ENCODE results near the gene NGLY1.

The NGLY1 gene

DNA sequence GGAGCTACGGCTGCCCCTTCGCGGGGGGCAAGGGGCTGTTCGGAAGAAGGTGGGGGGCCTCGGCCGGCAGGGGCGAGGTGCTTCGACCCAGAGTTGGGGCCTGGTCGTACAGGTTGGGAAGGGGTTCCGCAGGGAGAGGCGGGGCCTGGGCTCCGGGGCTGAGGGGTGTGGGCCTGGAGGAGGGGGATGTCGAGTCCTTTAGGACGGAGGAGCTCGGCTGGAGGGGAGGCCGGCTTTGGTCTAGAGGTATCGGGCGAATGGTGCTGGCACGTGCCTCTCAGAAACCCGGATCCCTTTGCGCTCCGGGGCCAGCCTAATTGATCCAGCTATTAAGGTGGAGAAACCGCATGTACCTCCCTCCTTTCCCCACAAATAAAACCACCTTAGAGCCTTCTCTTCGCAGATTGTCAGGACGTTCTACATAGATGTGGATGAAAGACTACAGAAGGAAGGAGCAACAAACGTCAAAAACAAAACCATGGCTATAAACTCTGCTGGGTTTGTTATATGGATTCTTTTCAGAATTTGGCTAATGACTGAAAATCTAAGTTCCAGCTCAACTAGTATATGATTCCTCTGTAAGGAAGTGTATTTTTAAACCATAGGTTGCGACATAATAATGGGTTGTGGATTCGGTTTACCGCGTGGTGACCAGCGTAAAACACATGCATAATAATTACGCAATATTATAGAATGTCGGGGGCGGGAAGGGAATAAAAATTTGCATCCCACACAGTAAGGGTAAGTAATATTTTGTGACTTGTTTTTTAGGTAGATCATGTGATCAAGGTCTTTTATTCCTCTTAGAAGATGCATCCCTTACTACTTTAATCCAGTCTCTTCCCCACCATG is 644 bp upstream of the NGLY1 start:
- H3K4me3 ChIP-seq (ENCODE audit: extremely low read depth, insufficient read depth, low read length, poor library complexity, severe bottlenecking), result peak overlapping the region; percentile 58
- H3K27ac ChIP-seq (ENCODE audit: low read depth, low read length, severe bottlenecking), result no peak overlapping the region
- 20 to 29% methylated on average over 17 to 20 of the region's 34 CpGs for WGBS, 2 experiments (ENCODE audit: insufficient coverage in 2 of 2)
- no peaks in the 10 kb centered on the region for H3K4me1 ChIP-seq (ENCODE audit: control insufficient read depth, insufficient read depth, low read length, poor library complexity, severe bottlenecking)
- H3K36me3 ChIP-seq (ENCODE audit: control insufficient read depth, insufficient read depth, low read length), result no peaks in the 10 kb centered on the region
- no peaks in the 10 kb centered on the region for H3K9me3 ChIP-seq (ENCODE audit: control insufficient read depth, low read length)

- 0 to 1% methylated on average over 10 to 13 of the region's 14 CpGs for WGBS, 2 experiments (ENCODE audit: insufficient coverage in 2 of 2)
- Histone ChIP-seq H3K36me3 (ENCODE audit: control insufficient read depth, insufficient read depth, low read length) (peaks cover 10% of the 10 kb centered on the region), H3K27ac (ENCODE audit: low read depth, low read length, severe bottlenecking) (no peak overlapping the region), H3K9me3 (ENCODE audit: control insufficient read depth, low read length) (no peaks in the 10 kb centered on the region), H3K4me3 (ENCODE audit: extremely low read depth, insufficient read depth, low read length, poor library complexity, severe bottlenecking) (peak overlapping the region; percentile 79), H3K4me1 (ENCODE audit: control insufficient read depth, insufficient read depth, low read length, poor library complexity, severe bottlenecking) (no peaks in the 10 kb centered on the region)
These were observed 656 bp downstream of the NGLY1 start for GRCh38 chr3:25782636-25782937.

DNA sequence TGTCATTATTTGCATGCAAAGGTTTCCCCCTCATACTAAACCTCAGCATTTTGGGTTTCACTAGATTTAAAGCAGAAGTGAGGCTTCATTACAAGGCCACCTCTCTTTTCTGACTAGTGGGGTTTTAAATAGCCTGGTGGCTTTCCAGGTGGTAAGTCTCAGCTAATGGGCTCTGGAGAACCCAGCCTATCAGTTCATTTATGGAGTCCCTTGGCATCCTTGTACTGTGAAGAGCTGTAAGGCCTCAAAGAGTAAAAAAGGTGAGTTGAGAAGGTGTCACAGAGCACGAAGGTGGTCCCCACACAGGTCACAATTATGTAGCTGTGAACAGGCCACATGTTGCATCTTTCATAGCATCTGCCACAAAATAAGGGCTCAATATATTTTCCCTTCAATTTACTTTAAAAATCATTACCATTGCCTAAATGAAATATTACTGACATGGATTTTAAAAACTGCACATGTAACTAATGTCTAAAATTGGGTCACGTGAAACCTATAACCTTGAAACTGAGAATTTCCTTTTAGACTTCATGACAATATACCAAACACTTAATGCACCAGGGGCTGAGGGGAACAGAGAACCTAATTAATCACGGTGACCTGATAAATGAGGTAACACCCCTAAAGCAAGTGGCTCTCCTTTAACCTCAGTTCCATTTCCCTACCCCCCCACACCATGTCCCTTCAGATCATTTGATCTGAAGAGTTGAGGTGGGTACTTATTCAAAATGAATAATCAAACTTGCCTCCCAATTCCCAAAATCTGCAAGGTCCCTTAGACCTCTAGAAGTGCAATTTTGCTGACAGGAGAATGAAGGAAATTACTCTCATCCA is 1.3 kb downstream of the NGLY1 start:
- Histone ChIP-seq H3K36me3 (ENCODE audit: control insufficient read depth, insufficient read depth, low read length) (peaks cover 15% of the 10 kb centered on the region), H3K4me3 (ENCODE audit: extremely low read depth, insufficient read depth, low read length, poor library complexity, severe bottlenecking) (peak overlapping the region; percentile 79), H3K4me1 (ENCODE audit: control insufficient read depth, insufficient read depth, low read length, poor library complexity, severe bottlenecking) (no peaks in the 10 kb centered on the region), H3K9me3 (ENCODE audit: control insufficient read depth, low read length) (no peaks in the 10 kb centered on the region), H3K27ac (ENCODE audit: low read depth, low read length, severe bottlenecking) (no peak overlapping the region)
- 80 to 100% methylated on average over 1 of the region's 3 CpGs for WGBS, 2 experiments (ENCODE audit: insufficient coverage in 2 of 2)

DNA sequence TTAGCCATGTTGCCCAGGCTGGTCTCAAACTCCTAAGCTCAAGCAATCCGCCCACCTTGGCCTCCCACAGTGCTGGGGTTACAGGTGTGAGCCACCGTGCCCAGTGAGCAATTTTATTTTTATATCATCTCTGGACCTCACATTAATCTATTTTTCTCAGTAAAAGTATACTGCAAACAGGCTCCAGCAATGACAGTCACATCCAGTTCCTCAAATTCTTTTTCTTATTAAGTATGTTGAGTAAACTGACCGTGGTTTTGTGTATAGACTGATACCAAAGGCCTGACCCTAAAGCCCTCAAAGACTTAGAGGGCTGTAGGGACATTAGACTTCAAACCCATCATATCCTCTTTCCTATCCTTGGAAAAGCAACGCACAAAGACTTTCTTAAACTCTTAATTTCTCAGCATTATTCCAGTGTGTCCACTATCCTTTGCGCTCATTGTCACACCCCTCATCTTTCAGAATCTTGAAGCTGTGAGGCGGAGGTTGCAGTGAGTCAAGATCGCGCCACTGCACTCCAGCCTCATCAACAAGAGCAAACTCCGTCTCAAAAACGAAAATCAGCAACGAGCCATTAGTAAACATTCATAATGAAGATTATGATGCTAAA is 2.0 kb downstream of the NGLY1 start:
- Histone ChIP-seq H3K4me3 (ENCODE audit: extremely low read depth, insufficient read depth, low read length, poor library complexity, severe bottlenecking) (no peak overlapping the region), H3K4me1 (ENCODE audit: control insufficient read depth, insufficient read depth, low read length, poor library complexity, severe bottlenecking) (no peaks in the 10 kb centered on the region), H3K36me3 (ENCODE audit: control insufficient read depth, insufficient read depth, low read length) (peaks cover 22% of the 10 kb centered on the region), H3K9me3 (ENCODE audit: control insufficient read depth, low read length) (no peaks in the 10 kb centered on the region), H3K27ac (ENCODE audit: low read depth, low read length, severe bottlenecking) (no peak overlapping the region)
- WGBS, 2 experiments (ENCODE audit: insufficient coverage in 2 of 2), result 90 to 100% methylated on average over 4 to 8 of the region's 11 CpGs

GRCh38 chr3:25780618-25781017 is 2.6 kb downstream of the NGLY1 start:
- Histone ChIP-seq H3K36me3 (ENCODE audit: control insufficient read depth, insufficient read depth, low read length) (peaks cover 27% of the 10 kb centered on the region), H3K27ac (ENCODE audit: low read depth, low read length, severe bottlenecking) (no peak overlapping the region), H3K4me1 (ENCODE audit: control insufficient read depth, insufficient read depth, low read length, poor library complexity, severe bottlenecking) (no peaks in the 10 kb centered on the region), H3K9me3 (ENCODE audit: control insufficient read depth, low read length) (no peaks in the 10 kb centered on the region), H3K4me3 (ENCODE audit: extremely low read depth, insufficient read depth, low read length, poor library complexity, severe bottlenecking) (no peak overlapping the region)
- WGBS, 2 experiments (ENCODE audit: insufficient coverage in 2 of 2), result 93% methylated on average over 3 of the region's 6 CpGs; no CpG with 5 or more reads in 1 of the 2 experiments

GRCh38 chr3:25775936-25776335 is 7.3 kb downstream of the NGLY1 start:
- Histone ChIP-seq H3K36me3 (ENCODE audit: control insufficient read depth, insufficient read depth, low read length) (peaks cover 49% of the 10 kb centered on the region), H3K4me1 (ENCODE audit: control insufficient read depth, insufficient read depth, low read length, poor library complexity, severe bottlenecking) (no peaks in the 10 kb centered on the region), H3K9me3 (ENCODE audit: control insufficient read depth, low read length) (peaks cover 16% of the 10 kb centered on the region), H3K27ac (ENCODE audit: low read depth, low read length, severe bottlenecking) (no peak overlapping the region), H3K4me3 (ENCODE audit: extremely low read depth, insufficient read depth, low read length, poor library complexity, severe bottlenecking) (no peak overlapping the region)
- 88 to 100% methylated on average over 1 of the region's 2 CpGs for WGBS, 2 experiments (ENCODE audit: insufficient coverage in 2 of 2)

- WGBS, 2 experiments (ENCODE audit: insufficient coverage in 2 of 2), result 94 to 100% methylated on average over 2 to 4 of the region's 6 CpGs
- H3K36me3 ChIP-seq (ENCODE audit: control insufficient read depth, insufficient read depth, low read length), result peaks cover 20% of the 10 kb centered on the region
- no peaks in the 10 kb centered on the region for H3K4me1 ChIP-seq (ENCODE audit: control insufficient read depth, insufficient read depth, low read length, poor library complexity, severe bottlenecking)
- no peak overlapping the region for H3K4me3 ChIP-seq (ENCODE audit: extremely low read depth, insufficient read depth, low read length, poor library complexity, severe bottlenecking)
- H3K9me3 ChIP-seq (ENCODE audit: control insufficient read depth, low read length), result peaks cover 16% of the 10 kb centered on the region
- no peak overlapping the region for H3K27ac ChIP-seq (ENCODE audit: low read depth, low read length, severe bottlenecking)
These were observed 14.4 kb downstream of the NGLY1 start for GRCh38 chr3:25768851-25769250.

- WGBS, 2 experiments (ENCODE audit: insufficient coverage in 2 of 2), result 50% methylated on average over 1 of the region's 1 CpG; no CpG with 5 or more reads in 1 of the 2 experiments
- no peaks in the 10 kb centered on the region for H3K9me3 ChIP-seq (ENCODE audit: control insufficient read depth, low read length)
- H3K4me1 ChIP-seq (ENCODE audit: control insufficient read depth, insufficient read depth, low read length, poor library complexity, severe bottlenecking), result no peaks in the 10 kb centered on the region
- H3K4me3 ChIP-seq (ENCODE audit: extremely low read depth, insufficient read depth, low read length, poor library complexity, severe bottlenecking), result no peak overlapping the region
- H3K27ac ChIP-seq (ENCODE audit: low read depth, low read length, severe bottlenecking), result no peak overlapping the region
- H3K36me3 ChIP-seq (ENCODE audit: control insufficient read depth, insufficient read depth, low read length), result peaks cover 29% of the 10 kb centered on the region
These were observed 31.5 kb downstream of the NGLY1 start for GRCh38 chr3:25751725-25752124.

DNA sequence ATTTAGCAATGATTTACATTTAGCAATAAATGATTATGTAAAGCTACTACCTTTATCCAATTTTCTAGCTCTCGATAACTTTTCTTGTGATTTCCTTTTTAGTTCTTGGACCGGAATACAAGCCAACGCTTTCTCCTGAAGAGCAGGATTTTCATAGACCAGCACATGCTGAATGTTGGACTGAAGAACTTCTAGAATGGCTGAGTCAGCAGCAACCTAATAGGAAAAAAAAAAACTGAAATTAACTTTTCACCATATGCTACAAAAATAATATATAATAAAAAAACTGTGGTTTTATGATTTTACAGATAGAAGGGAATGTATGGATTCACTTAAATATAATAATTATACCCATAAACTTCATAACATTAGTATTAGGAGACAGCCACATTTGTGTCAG is 32.2 kb downstream of the NGLY1 start:
- Histone ChIP-seq H3K4me1 (ENCODE audit: control insufficient read depth, insufficient read depth, low read length, poor library complexity, severe bottlenecking) (no peaks in the 10 kb centered on the region), H3K36me3 (ENCODE audit: control insufficient read depth, insufficient read depth, low read length) (peaks cover 29% of the 10 kb centered on the region), H3K4me3 (ENCODE audit: extremely low read depth, insufficient read depth, low read length, poor library complexity, severe bottlenecking) (no peak overlapping the region), H3K9me3 (ENCODE audit: control insufficient read depth, low read length) (no peaks in the 10 kb centered on the region), H3K27ac (ENCODE audit: low read depth, low read length, severe bottlenecking) (no peak overlapping the region)
- 100% methylated on average over 1 of the region's 3 CpGs; no CpG with 5 or more reads in 1 of the 2 experiments for WGBS, 2 experiments (ENCODE audit: insufficient coverage in 2 of 2)

DNA sequence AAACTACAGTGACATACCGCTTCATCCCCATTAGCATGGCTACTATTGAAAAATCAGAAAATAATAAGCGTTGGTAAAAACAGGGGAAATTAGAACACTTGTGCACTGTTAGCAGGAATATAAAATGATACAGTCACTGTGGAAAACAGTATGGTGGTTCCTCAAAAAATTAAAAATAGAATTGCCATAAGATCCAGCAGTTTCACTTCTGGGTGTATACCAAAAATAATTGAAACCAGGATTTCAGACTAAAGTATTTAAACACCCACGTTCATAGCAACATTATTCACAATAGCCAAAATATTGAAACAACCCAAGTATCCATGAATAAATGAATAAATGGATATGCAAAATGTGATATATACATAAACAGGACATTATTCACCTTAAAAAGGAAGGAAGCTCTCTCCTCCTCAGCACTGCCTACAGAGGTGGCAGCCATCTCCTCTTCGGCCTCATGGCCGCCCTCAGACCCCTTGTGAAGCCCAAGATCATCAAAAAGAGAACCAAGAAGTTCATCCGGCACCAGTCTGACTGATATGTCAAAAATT is 34.1 kb downstream of the NGLY1 start:
- Histone ChIP-seq H3K4me3 (ENCODE audit: extremely low read depth, insufficient read depth, low read length, poor library complexity, severe bottlenecking) (no peak overlapping the region), H3K9me3 (ENCODE audit: control insufficient read depth, low read length) (no peaks in the 10 kb centered on the region), H3K4me1 (ENCODE audit: control insufficient read depth, insufficient read depth, low read length, poor library complexity, severe bottlenecking) (no peaks in the 10 kb centered on the region), H3K36me3 (ENCODE audit: control insufficient read depth, insufficient read depth, low read length) (peaks cover 31% of the 10 kb centered on the region), H3K27ac (ENCODE audit: low read depth, low read length, severe bottlenecking) (no peak overlapping the region)
- WGBS, 2 experiments (ENCODE audit: insufficient coverage in 2 of 2), result 60 to 100% methylated on average over 1 to 3 of the region's 6 CpGs
